H1 (cell line): ENCODE results near the gene NRXN3. TPM values are rescaled to one million over a fixed set of nuclear protein-coding genes. Genes with fewer than 3 reads are reported as not detected.

Source experiments
- CTCF ChIA-PET: fragments of 300-600 bp; sonication (Branson Sonifier 250); formaldehyde crosslinking; loops from one replicate; lab custom pipeline; 2021; ENCODE audit not compliant: partially characterized antibody; lab: Charles Lee
- POLR2A ChIA-PET: fragments of 300-600 bp; sonication (Branson Sonifier 250); formaldehyde crosslinking; loops from one replicate; lab custom pipeline; 2021; ENCODE audit warnings: inconsistent platforms; ENCODE audit not compliant: partially characterized antibody; lab: Charles Lee
- DNase-seq, 2 experiments: peaks; one replicate each; pipeline versions ENCODE4 v3.0.0 to v3.0.0-alpha.2; 2010 to 2022; ENCODE audit warnings: low spot score in 2 of 2, low read depth in 1 of 2, mixed read lengths in 1 of 2
- FAIRE-seq: peaks from 2 replicates; lab custom pipeline; 2011; peaks lifted over from hg19 to GRCh38; lab: Jason Lieb, UNC
- H2AFZ ChIP-seq: 2 replicates; pipeline ENCODE4 v1.8.1; 2012; ENCODE audit warnings: low read length, inconsistent platforms
- H2AK5ac ChIP-seq: 2 replicates; pipeline ENCODE4 v1.6.1; 2013; ENCODE audit warnings: low read depth, low read length
- H2BK120ac ChIP-seq: replicated peaks from 2 replicates; pipeline ENCODE3; 2013; ENCODE audit warnings: low read depth, low read length, inconsistent platforms
- H2BK12ac ChIP-seq: 2 replicates; pipeline ENCODE4 v1.6.1; 2013; ENCODE audit warnings: low read depth, low read length
- H2BK15ac ChIP-seq: 2 replicates; pipeline ENCODE4 v1.6.1; 2013; ENCODE audit warnings: low read length
- H2BK20ac ChIP-seq: 2 replicates; pipeline ENCODE4 v1.6.1; 2013; ENCODE audit warnings: low read length
- H2BK5ac ChIP-seq: 2 replicates; pipeline ENCODE4 v1.6.1; 2013; ENCODE audit warnings: low read depth, low read length
- H3K14ac ChIP-seq: 2 replicates; pipeline ENCODE4 v1.6.1; 2013; ENCODE audit warnings: inconsistent platforms; ENCODE audit not compliant: insufficient read length
- H3K18ac ChIP-seq: 2 replicates; pipeline ENCODE4 v1.6.1; 2013; ENCODE audit warnings: low read length; ENCODE audit errors: extremely low read depth
- H3K23ac ChIP-seq: 2 replicates; pipeline ENCODE4 v1.6.1; 2013; ENCODE audit warnings: inconsistent platforms; ENCODE audit not compliant: insufficient read length
- H3K23me2 ChIP-seq: 2 replicates; pipeline ENCODE4 v1.6.1; 2013; ENCODE audit warnings: low read depth, low read length
- H3K27ac ChIP-seq: 2 replicates; pipeline ENCODE4 v1.6.1; 2011; ENCODE audit warnings: low read depth, low read length, inconsistent platforms
- H3K27me3 ChIP-seq, 4 experiments: replicated peaks in 1 of 4; 1 replicate in 1 of 4; 2 replicates in 3 of 4; pipeline versions ENCODE4 v1.6.1 to v1.8.1; 2011 to 2013; ENCODE audit warnings: low read length in 3 of 4, mild to moderate bottlenecking in 3 of 4, inconsistent platforms in 2 of 4, mixed read lengths in 2 of 4, moderate library complexity in 1 of 4; ENCODE audit not compliant: control insufficient read depth in 3 of 4, insufficient read depth in 3 of 4; ENCODE audit errors: extremely low read depth in 1 of 4
- H3K36me3 ChIP-seq, 4 experiments: 2 replicates each; pipeline versions ENCODE4 v1.6.1 to v1.8.1; 2011 to 2013; ENCODE audit warnings: mild to moderate bottlenecking in 4 of 4, low read length in 3 of 4, moderate library complexity in 2 of 4, control low read depth in 1 of 4, inconsistent platforms in 1 of 4; ENCODE audit not compliant: insufficient read depth in 4 of 4, control insufficient read depth in 2 of 4
- H3K4ac ChIP-seq: replicated peaks from 2 replicates; pipeline ENCODE3; 2013; ENCODE audit warnings: low read length, low read depth, mixed read lengths, inconsistent platforms; ENCODE audit not compliant: insufficient read length
- H3K4me1 ChIP-seq, 4 experiments: replicated peaks in 1 of 4; 1 replicate in 1 of 4; 2 replicates in 3 of 4; pipeline versions ENCODE4 v1.6.1 to v1.8.1; 2011 to 2013; ENCODE audit warnings: low read length in 3 of 4, inconsistent platforms in 2 of 4, mixed read lengths in 1 of 4; ENCODE audit not compliant: insufficient read depth in 4 of 4, control insufficient read depth in 3 of 4
- H3K4me2 ChIP-seq, 2 experiments: 2 replicates each; pipeline versions ENCODE4 v1.6.1 to v1.8.1; 2011 to 2013; ENCODE audit warnings: low read depth in 2 of 2, low read length in 2 of 2, control low read depth in 1 of 2, inconsistent platforms in 1 of 2, mild to moderate bottlenecking in 1 of 2; ENCODE audit not compliant: insufficient read depth in 1 of 2
- H3K4me3 ChIP-seq, 4 experiments: fragments of 200-600, 300-600 bp in 1 of 4; sonication (generic), shearing (Covaris generic), sonication (Bioruptor Twin) in 1 of 4; 2 replicates each; pipeline versions ENCODE4 v1.5.1 to v1.8.1; 2011 to 2016; ENCODE audit warnings: low read length in 4 of 4, low read depth in 3 of 4, control low read depth in 2 of 4, inconsistent platforms in 2 of 4, mild to moderate bottlenecking in 2 of 4, mixed read lengths in 1 of 4, moderate library complexity in 1 of 4; ENCODE audit not compliant: insufficient read depth in 2 of 4; ENCODE audit errors: extremely low read depth in 1 of 4
- H3K56ac ChIP-seq: replicated peaks from 2 replicates; pipeline ENCODE3; 2013; ENCODE audit warnings: low read depth, mild to moderate bottlenecking, mixed read lengths, low read length, inconsistent platforms; ENCODE audit not compliant: insufficient read length
- H3K79me1 ChIP-seq: 2 replicates; pipeline ENCODE4 v1.6.1; 2013; ENCODE audit warnings: low read depth, low read length, control low read depth
- H3K79me2 ChIP-seq, 2 experiments: 2 replicates each; pipeline versions ENCODE4 v1.6.1 to v1.8.1; 2012 to 2013; ENCODE audit warnings: low read length in 2 of 2, mild to moderate bottlenecking in 2 of 2, inconsistent platforms in 1 of 2; ENCODE audit not compliant: insufficient read depth in 2 of 2, control insufficient read depth in 1 of 2
- H3K9ac ChIP-seq, 4 experiments: replicated peaks in 1 of 4; 1 replicate in 1 of 4; 2 replicates in 3 of 4; pipeline versions ENCODE4 v1.6.1 to v1.8.1; 2011 to 2013; ENCODE audit warnings: low read depth in 3 of 4, low read length in 3 of 4, control low read depth in 2 of 4, mild to moderate bottlenecking in 2 of 4, moderate library complexity in 2 of 4, inconsistent platforms in 1 of 4; ENCODE audit errors: extremely low read depth in 1 of 4
- H3K9me3 ChIP-seq, 2 experiments: 2 replicates each; pipeline versions ENCODE4 v1.6.1 to v1.8.1; 2012 to 2013; ENCODE audit warnings: mild to moderate bottlenecking in 2 of 2, moderate library complexity in 2 of 2, control low read depth in 1 of 2, inconsistent platforms in 1 of 2, low read depth in 1 of 2, low read length in 1 of 2, mixed read lengths in 1 of 2; ENCODE audit not compliant: insufficient read depth in 2 of 2
- H4K20me1 ChIP-seq, 2 experiments: replicated peaks in 1 of 2; 2 replicates each; pipeline versions ENCODE3 to v1.8.1; 2011 to 2013; ENCODE audit warnings: inconsistent platforms in 2 of 2, low read length in 2 of 2, mild to moderate bottlenecking in 1 of 2; ENCODE audit not compliant: insufficient read depth in 2 of 2, control insufficient read depth in 1 of 2
- H4K5ac ChIP-seq: 2 replicates; pipeline ENCODE4 v1.6.1; 2013; ENCODE audit warnings: low read length, low read depth, mixed read lengths, inconsistent platforms; ENCODE audit not compliant: insufficient read length
- H4K8ac ChIP-seq: 2 replicates; pipeline ENCODE4 v1.8.0; 2013; ENCODE audit warnings: mild to moderate bottlenecking, moderate library complexity, low read length, inconsistent platforms; ENCODE audit not compliant: insufficient read depth; ENCODE audit errors: extremely low read depth
- H4K91ac ChIP-seq: replicated peaks from 2 replicates; pipeline ENCODE3; 2013; ENCODE audit warnings: low read length, mixed read lengths, inconsistent platforms; ENCODE audit not compliant: insufficient read length
- CREB1 ChIP-seq: IDR thresholded peaks from 2 replicates; pipeline ENCODE4 v1.6.1; 2012; ENCODE audit warnings: inconsistent platforms
- YY1 ChIP-seq: IDR thresholded peaks from 2 replicates; pipeline ENCODE4 v1.6.1; 2011; ENCODE audit warnings: low read depth, mild to moderate bottlenecking, low read length
- WGBS, 2 experiments: shearing (Covaris generic) in 1 of 2; methylation state at CpG; one replicate each; pipeline versions ENCODE4 v1.1.6 to v1.1.7; 2013 to 2015; ENCODE audit warnings: low lambda C conversion rate in 2 of 2, mixed read lengths in 2 of 2, inconsistent platforms in 1 of 2, low coverage in 1 of 2, missing lambda C conversion rate in 1 of 2; ENCODE audit not compliant: insufficient replicate concordance in 2 of 2, insufficient coverage in 1 of 2, insufficient read length in 1 of 2; ENCODE audit errors: extremely low coverage in 1 of 2, missing lambda C conversion rate in 1 of 2; 5-methylcytosine and 5-hydroxymethylcytosine counted together
- polyA plus RNA-seq, 7 experiments: library from polyadenylated mRNA; depleted of rRNA in 3 of 7; stranded (reverse) in 5 of 7; unstranded in 2 of 7; fragments of >200 nt in 5 of 7; fragments of 200-250 nt in 2 of 7; gene quantifications; 1 replicate in 5 of 7; 2 replicates in 1 of 7; 4 replicates in 1 of 7; pipeline versions ENCODE4 v1.2.1 to v1.2.3, GENCODE V29; 2011 to 2013; ENCODE audit warnings: missing spikeins in 2 of 7, mixed read lengths in 2 of 7
- total RNA-seq: library from RNA; stranded (reverse); fragmentation: NEBNext Ultra II Directional; extraction: Animal tissue kit (Norgen Biotek cat#: 25700); gene quantifications from 2 replicates; pipeline ENCODE4 v1.2.1, GENCODE V29; 2021

Gene NRXN3
- total and polyA plus RNA-seq, 2 of the 8 experiments (the other 6 are each of a cell fraction or from before 2014, with no cell fraction given): 2.6 to 4.1 TPM

GRCh38 chr14:79274641-79275291 is 1104.6 kb downstream of the NRXN3 start:
- H4K8ac ChIP-seq: no peak overlapping the region
- peaks cover 13% of the 10 kb centered on the region; the same call in 1 of the 2 replicates for H3K23me2 ChIP-seq
- no peak overlapping the region for H3K4me3 ChIP-seq
- FAIRE-seq (no peak), DNase-seq (no peak)
- H2BK120ac ChIP-seq: no peak overlapping the region
- peaks cover 3 to 19% (median 16%) of the 10 kb centered on the region in 4 experiments for H3K27me3 ChIP-seq
- ChIA-PET CTCF (interaction anchor here (0.6 to 1.3 kb wide), 12 partner anchors 10 to 596 kb away, joined by 3 to 6 read pairs (median 3); no protein-coding TSS in a partner anchor), POLR2A (interaction anchor here (0.7 kb wide), 1 partner anchor 60 kb away, joined by 4 read pairs; no protein-coding TSS in a partner anchor)
- H3K56ac ChIP-seq: no peak overlapping the region
- no peak overlapping the region for H4K5ac ChIP-seq
- no peak overlapping the region for H3K23ac ChIP-seq
- no peak overlapping the region for H2AK5ac ChIP-seq
- H2BK5ac ChIP-seq: no peak overlapping the region
- no peaks in the 10 kb centered on the region for H3K36me3 ChIP-seq
- no peak overlapping the region for H3K9ac ChIP-seq
- H2BK12ac ChIP-seq: no peak overlapping the region
- H2AFZ ChIP-seq: no peak overlapping the region
- 90% methylated on average over 2 of the region's 2 CpGs; no CpG with 5 or more reads in 1 of the 2 experiments for WGBS, 2 experiments
- H3K79me1 ChIP-seq: no peaks in the 10 kb centered on the region
- no peaks in the 10 kb centered on the region for H3K9me3 ChIP-seq
- H2BK20ac ChIP-seq: no peak overlapping the region
- H3K4me1 ChIP-seq: peaks cover 0 to 6% (median 4%) of the 10 kb centered on the region in 4 experiments; a peak in 5 of 7 replicates
- H3K18ac ChIP-seq: no peak overlapping the region
- no peak overlapping the region for H3K4me2 ChIP-seq
- no peaks in the 10 kb centered on the region for H3K79me2 ChIP-seq
- no peak overlapping the region for H3K14ac ChIP-seq
- H3K4ac ChIP-seq: no peak overlapping the region
- H4K91ac ChIP-seq: no peak overlapping the region
- peaks cover 0 to 3% of the 10 kb centered on the region in 2 experiments for H4K20me1 ChIP-seq
- H2BK15ac ChIP-seq: no peak overlapping the region
- H3K27ac ChIP-seq: no peak overlapping the region
- TF ChIP-seq CREB1: no peak
- TF ChIP-seq YY1: no peak
